Bronchial epithelial cell (primary cell): Measurements from ENCODE around the gene TSGA10IP. TPM values are rescaled to one million over a fixed set of nuclear protein-coding genes. Genes with fewer than 3 reads are reported as not detected.

Experiments used
- DNase-seq: peaks from one replicate; pipeline ENCODE4 v3.0.0-alpha.2; 2010; ENCODE audit warnings: low read depth
- FAIRE-seq: peaks from 2 replicates; lab custom pipeline; 2011; peaks lifted over from hg19 to GRCh38; lab: Jason Lieb, UNC
- H3K27me3 ChIP-seq: 2 replicates; pipeline ENCODE4 v1.5.1; 2011; ENCODE audit warnings: low read length; ENCODE audit not compliant: control insufficient read depth, insufficient read depth
- H3K36me3 ChIP-seq: 2 replicates; pipeline ENCODE4 v1.5.1; 2011; ENCODE audit warnings: low read length; ENCODE audit not compliant: control insufficient read depth, insufficient read depth
- H3K4me3 ChIP-seq: 2 replicates; pipeline ENCODE4 v1.5.1; 2011; ENCODE audit warnings: mild to moderate bottlenecking, low read depth, low read length, control low read depth
- total RNA-seq: library from RNA; depleted of rRNA; stranded (reverse); fragments of >200 nt; gene quantifications from 2 replicates; pipeline ENCODE4 v1.2.1, GENCODE V29; 2014
- TF ChIP-seq, protein P1 (sequence below): IDR thresholded peaks from 2 replicates; pipeline ENCODE4 v1.5.1; 2011; ENCODE audit warnings: mild to moderate bottlenecking, moderate library complexity, low read length, control low read depth, inconsistent platforms; ENCODE audit not compliant: insufficient read depth, severe bottlenecking

Gene TSGA10IP
- total RNA-seq, 1 donor from 2014 or later, result not detected

DNA sequence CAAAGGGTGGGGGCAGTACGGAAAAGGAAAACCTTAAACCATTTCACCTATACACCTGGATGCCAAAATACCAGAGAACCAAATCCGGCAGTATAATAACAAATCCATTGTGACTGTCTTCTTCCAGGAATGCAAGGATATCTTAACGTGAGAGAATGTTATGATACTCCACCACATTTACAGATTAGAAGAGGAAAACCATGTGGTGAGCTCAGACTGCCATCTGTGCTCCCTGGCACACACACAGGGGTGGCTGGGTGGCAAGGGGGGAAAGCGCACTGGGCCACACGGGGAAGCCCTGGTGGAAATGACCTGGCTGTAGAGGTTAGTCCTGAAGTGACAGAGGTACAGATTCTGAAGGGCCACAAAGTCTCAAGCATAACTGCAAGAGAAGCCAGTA lies 46.8 kb downstream of the TSGA10IP start:
- TF ChIP-seq, protein P1, sequence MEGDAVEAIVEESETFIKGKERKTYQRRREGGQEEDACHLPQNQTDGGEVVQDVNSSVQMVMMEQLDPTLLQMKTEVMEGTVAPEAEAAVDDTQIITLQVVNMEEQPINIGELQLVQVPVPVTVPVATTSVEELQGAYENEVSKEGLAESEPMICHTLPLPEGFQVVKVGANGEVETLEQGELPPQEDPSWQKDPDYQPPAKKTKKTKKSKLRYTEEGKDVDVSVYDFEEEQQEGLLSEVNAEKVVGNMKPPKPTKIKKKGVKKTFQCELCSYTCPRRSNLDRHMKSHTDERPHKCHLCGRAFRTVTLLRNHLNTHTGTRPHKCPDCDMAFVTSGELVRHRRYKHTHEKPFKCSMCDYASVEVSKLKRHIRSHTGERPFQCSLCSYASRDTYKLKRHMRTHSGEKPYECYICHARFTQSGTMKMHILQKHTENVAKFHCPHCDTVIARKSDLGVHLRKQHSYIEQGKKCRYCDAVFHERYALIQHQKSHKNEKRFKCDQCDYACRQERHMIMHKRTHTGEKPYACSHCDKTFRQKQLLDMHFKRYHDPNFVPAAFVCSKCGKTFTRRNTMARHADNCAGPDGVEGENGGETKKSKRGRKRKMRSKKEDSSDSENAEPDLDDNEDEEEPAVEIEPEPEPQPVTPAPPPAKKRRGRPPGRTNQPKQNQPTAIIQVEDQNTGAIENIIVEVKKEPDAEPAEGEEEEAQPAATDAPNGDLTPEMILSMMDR, result no peak
- Histone ChIP-seq H3K27me3 (no peaks in the 10 kb centered on the region), H3K36me3 (peaks cover 2% of the 10 kb centered on the region), H3K4me3 (no peak overlapping the region)
- no peak for FAIRE-seq
- no peak for DNase-seq

DNA sequence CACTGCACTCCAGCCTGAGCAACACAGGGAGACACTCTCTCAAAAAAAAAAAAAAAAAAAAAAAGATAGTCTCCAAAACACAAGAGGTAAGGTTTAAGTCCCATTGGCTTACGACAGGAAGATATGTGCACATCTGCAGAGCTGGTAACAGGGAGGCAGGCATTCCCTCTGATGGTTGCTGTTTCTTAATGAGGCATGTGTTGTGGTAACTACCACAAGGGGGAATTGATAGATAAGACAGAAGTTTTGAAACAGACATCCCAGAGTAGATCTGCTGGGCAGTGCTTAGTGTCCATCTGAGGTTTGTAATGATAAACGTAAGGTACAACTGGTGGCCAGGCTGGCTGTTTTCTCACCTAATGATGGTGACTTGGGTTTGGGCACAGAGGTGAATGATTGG lies 52.0 kb downstream of the TSGA10IP start:
- FAIRE-seq (no peak), DNase-seq (no peak)
- Histone ChIP-seq H3K4me3 (no peak overlapping the region), H3K36me3 (peaks cover 24% of the 10 kb centered on the region), H3K27me3 (no peaks in the 10 kb centered on the region)
- TF ChIP-seq, protein P1, result no peak

DNA sequence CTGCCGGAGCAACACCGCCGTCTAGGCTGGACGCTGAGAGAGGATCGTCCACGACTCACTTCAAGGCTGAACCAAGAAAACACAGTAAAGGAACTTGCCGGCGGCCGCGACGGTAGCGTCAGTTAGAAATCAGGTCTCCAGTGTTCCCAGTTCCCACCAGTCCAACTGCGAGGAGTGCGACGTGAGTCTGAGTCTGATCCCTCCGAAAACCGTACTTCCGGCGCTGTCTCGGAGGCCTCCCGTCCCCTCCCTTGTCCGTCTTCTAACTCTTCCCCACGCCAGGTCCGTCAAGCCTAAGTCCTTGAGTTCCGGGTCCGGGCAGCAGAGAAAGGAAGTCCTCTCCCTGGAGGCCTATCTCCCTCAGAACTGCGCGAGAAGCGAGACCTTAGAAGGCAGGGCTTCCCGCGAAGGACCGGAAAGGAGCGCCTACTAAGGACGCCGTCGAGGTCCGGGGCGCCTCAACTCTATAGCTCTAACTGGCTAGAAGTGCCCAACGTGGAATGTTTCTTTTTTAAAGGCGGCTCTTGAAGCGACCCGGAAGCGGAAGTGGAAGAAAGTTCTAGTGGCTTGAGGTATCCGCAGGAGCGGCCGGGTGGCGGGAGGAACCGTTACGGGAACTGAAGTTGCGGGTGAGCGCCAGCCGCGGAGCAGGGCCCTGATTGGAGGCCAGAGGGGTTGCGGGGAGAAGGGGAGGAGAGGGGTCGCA lies 56.8 kb downstream of the TSGA10IP start, which contains the start of the genes BANF1 and EIF1AD:
BANF1 (plus strand) TSS at position 562 of the 706 bp plus-strand sequence. CDS start 748 bp downstream, outside the sequence.
EIF1AD (minus strand) TSS at position 216 of the 706 bp plus-strand sequence. CDS start 1,768 bp downstream, outside the sequence.
- peaks cover 30% of the 10 kb centered on the region for H3K36me3 ChIP-seq
- FAIRE-seq, result no peak
- TF ChIP-seq, protein P1, result no peak

DNA sequence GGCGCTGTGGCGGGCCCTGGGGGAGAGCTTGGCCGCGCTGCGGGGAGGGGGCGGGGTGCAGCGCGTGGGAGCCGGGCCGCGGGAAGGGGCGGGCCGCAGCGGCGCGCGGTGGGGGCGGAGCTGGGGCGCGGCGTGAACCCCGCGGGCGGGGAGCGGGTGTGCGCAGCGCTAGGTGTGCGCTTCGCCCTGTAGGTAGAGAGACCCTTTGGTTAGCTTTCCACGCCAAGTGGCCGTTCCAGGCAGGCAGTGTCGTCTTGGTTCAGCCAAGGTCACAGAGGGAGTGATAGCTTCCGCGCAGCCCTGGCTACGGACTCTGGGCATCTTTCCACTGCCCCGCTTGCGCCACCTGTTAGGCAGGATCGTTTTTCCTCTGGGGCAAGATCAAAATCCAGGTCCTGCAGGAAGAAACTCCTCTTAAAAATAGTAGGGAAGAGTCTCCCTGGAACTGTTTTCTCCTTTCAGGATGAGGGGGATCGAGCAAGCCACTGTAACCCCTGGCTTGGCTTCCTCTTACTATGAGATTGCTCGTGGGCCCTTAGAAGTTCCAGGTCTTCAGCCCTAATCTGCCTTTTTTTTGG lies 57.5 kb downstream of the TSGA10IP start:
- TF ChIP-seq, protein P1, result peak; percentile 23
- Histone ChIP-seq H3K4me3 (peak overlapping the region; percentile 65), H3K36me3 (peaks cover 28% of the 10 kb centered on the region), H3K27me3 (no peaks in the 10 kb centered on the region)
- peak; percentile 31 for DNase-seq
- FAIRE-seq, result no peak

More for the DNA sequence above, 56.8 kb downstream of the TSGA10IP start, which contains the start of the genes BANF1 and EIF1AD:
- H3K4me3 ChIP-seq, result peak within 1 kb of the TSS; percentile 65
- peak; percentile 94 for DNase-seq
- no peaks in the 10 kb centered on the region for H3K27me3 ChIP-seq

DNA sequence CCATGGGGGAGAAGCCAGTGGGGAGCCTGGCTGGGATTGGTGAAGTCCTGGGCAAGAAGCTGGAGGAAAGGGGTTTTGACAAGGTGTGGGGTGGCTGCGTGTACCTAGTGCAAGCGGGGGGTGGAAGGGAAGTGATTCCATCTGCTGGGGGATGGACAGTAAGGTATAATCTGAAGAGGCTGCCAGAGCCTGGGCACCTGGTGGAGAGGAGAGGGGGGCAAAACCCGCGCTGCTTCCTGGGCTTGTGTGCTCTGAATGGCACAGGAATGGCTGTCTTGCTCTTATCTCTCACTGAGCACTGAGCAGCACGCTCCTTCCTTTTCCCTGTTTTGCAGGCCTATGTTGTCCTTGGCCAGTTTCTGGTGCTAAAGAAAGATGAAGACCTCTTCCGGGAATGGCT lies 58.0 kb downstream of the TSGA10IP start:
- FAIRE-seq, result no peak
- TF ChIP-seq, protein P1, result no peak
- Histone ChIP-seq H3K4me3 (peak overlapping the region; percentile 65), H3K36me3 (peaks cover 23% of the 10 kb centered on the region), H3K27me3 (no peaks in the 10 kb centered on the region)
- DNase-seq, result no peak
